ENCODE data around the gene DDX25.

DDX25 gene

GRCh38 chr11:125974284-125974683 is 70.0 kb downstream of the DDX25 start:
- no peak for TF ChIP-seq CTCF (IDR thresholded peaks at IDR 0.05; ENCODE audit: low read depth, low read length)
- DNase-seq (ENCODE audit: extremely low read depth, low read depth), result no peak

GRCh38 chr11:125975634-125976033 is 71.3 kb downstream of the DDX25 start:
- DNase-seq (ENCODE audit: extremely low read depth, low read depth), result no peak
- TF ChIP-seq CTCF (IDR thresholded peaks at IDR 0.05; ENCODE audit: low read depth, low read length), result no peak

GRCh38 chr11:125976156-125976555 is 71.8 kb downstream of the DDX25 start:
- DNase-seq (ENCODE audit: extremely low read depth, low read depth), result no peak
- no peak for TF ChIP-seq CTCF (IDR thresholded peaks at IDR 0.05; ENCODE audit: low read depth, low read length)

GRCh38 chr11:125977333-125977732 is 73.0 kb downstream of the DDX25 start:
- no peak for DNase-seq (ENCODE audit: extremely low read depth, low read depth)
- no peak for TF ChIP-seq CTCF (IDR thresholded peaks at IDR 0.05; ENCODE audit: low read depth, low read length)

- no peak for DNase-seq (ENCODE audit: extremely low read depth, low read depth)
- TF ChIP-seq CTCF (IDR thresholded peaks at IDR 0.05; ENCODE audit: low read depth, low read length), result no peak
Measured at GRCh38 chr11:125978181-125978716, 73.9 kb downstream of the DDX25 start.

All from AG09319 (cell line).